ENCODE measurements around the gene EFCC1. TPM values are rescaled to one million over a fixed set of nuclear protein-coding genes. Genes with fewer than 3 reads are reported as not detected.
A peak's percentile ranks its signal among the peaks of the same experiment; 100 is the strongest.

The EFCC1 gene
- total RNA-seq, 4 donors from 2014 or later: 0.75 to 2.2 (median 1.7) TPM

- H3K9me3 ChIP-seq: no peaks in the 10 kb centered on the region
- no peaks in the 10 kb centered on the region for H3K36me3 ChIP-seq
- in situ Hi-C loops (cut with MboI; ENCODE audit: low pct_ligation_motif_present in 1 of 4, low pct_unique_long_range_greater_than_20kb in 1 of 4, low sequenced_read_pairs in 3 of 4) (no loop called here), intact Hi-C loops (cut with DNase I; ENCODE audit: low total_unique reads) (no loop called here)
- no peaks in the 10 kb centered on the region for H3K27me3 ChIP-seq
- H3K4me3 ChIP-seq: no peak overlapping the region
- WGBS, 2 donors (ENCODE audit: low coverage in 1 of 2): 80 to 90% methylated on average over 2 of the region's 2 CpGs
- no peak for DNase-seq
- H3K4me1 ChIP-seq: peaks cover 0 to 19% (median 14%) of the 10 kb centered on the region in 4 donors
- no peak for TF ChIP-seq POLR2AphosphoS5 (IDR thresholded peaks at IDR 0.05)
- TF ChIP-seq EP300 (IDR thresholded peaks at IDR 0.05; ENCODE audit: low read depth): no peak
- no peak for TF ChIP-seq POLR2A (IDR thresholded peaks at IDR 0.05)
- H3K27ac ChIP-seq: no peak overlapping the region
Observed at GRCh38 chr3:129009266-129009665, 8.2 kb downstream of the EFCC1 start.

GRCh38 chr3:129010310-129010956 is 9.3 kb downstream of the EFCC1 start:
- 67% methylated on average over 9 of the region's 9 CpGs; no CpG with 5 or more reads in 1 of the 2 donors for WGBS, 2 donors (ENCODE audit: low coverage in 1 of 2)
- in situ Hi-C loops (cut with MboI; ENCODE audit: low pct_ligation_motif_present in 1 of 4, low pct_unique_long_range_greater_than_20kb in 1 of 4, low sequenced_read_pairs in 3 of 4): no loop called here
- no peaks in the 10 kb centered on the region for H3K36me3 ChIP-seq

GRCh38 chr3:129013491-129013891 is 12.4 kb downstream of the EFCC1 start:
- 83% methylated on average over 3 of the region's 3 CpGs; no CpG with 5 or more reads in 1 of the 2 donors for WGBS, 2 donors (ENCODE audit: low coverage in 1 of 2)

More at GRCh38 chr3:129010310-129010956, 9.3 kb downstream of the EFCC1 start:
- Histone ChIP-seq H3K9me3 (no peaks in the 10 kb centered on the region), H3K27me3 (no peaks in the 10 kb centered on the region), H3K4me3 (no peak overlapping the region), H3K4me1 (peaks cover 0 to 14% (median 8%) of the 10 kb centered on the region in 4 donors), H3K27ac (peak overlapping the region in 1 of 4 donors; percentile 24)
- TF ChIP-seq EP300 (IDR thresholded peaks at IDR 0.05; ENCODE audit: low read depth) (no peak), POLR2A (IDR thresholded peaks at IDR 0.05) (no peak), CTCF (IDR thresholded peaks at IDR 0.05) (no peak), POLR2AphosphoS5 (IDR thresholded peaks at IDR 0.05) (no peak)
- intact Hi-C loops (cut with DNase I; ENCODE audit: low total_unique reads): no loop called here
- no peak for DNase-seq

GRCh38 chr3:129014148-129014547 is 13.0 kb downstream of the EFCC1 start:
- WGBS, 2 donors (ENCODE audit: low coverage in 1 of 2): 71% methylated on average over 13 of the region's 13 CpGs; no CpG with 5 or more reads in 1 of the 2 donors
- peaks cover 8 to 32% (median 26%) of the 10 kb centered on the region in 4 donors for H3K4me1 ChIP-seq
- in situ Hi-C loops (cut with MboI; ENCODE audit: low pct_ligation_motif_present in 1 of 4, low pct_unique_long_range_greater_than_20kb in 1 of 4, low sequenced_read_pairs in 3 of 4) (no loop called here), intact Hi-C loops (cut with DNase I; ENCODE audit: low total_unique reads) (no loop called here)
- no peaks in the 10 kb centered on the region for H3K36me3 ChIP-seq
- DNase-seq: no peak
- TF ChIP-seq CTCF (IDR thresholded peaks at IDR 0.05) (no peak), POLR2A (IDR thresholded peaks at IDR 0.05) (no peak), EP300 (IDR thresholded peaks at IDR 0.05; ENCODE audit: low read depth) (no peak), POLR2AphosphoS5 (IDR thresholded peaks at IDR 0.05) (no peak)
- no peaks in the 10 kb centered on the region for H3K27me3 ChIP-seq
- H3K9me3 ChIP-seq: no peaks in the 10 kb centered on the region
- H3K4me3 ChIP-seq: no peak overlapping the region
- peak overlapping the region; percentile 44 to 82 (median 70) for H3K27ac ChIP-seq

More at GRCh38 chr3:129013491-129013891, 12.4 kb downstream of the EFCC1 start:
- no peaks in the 10 kb centered on the region for H3K36me3 ChIP-seq
- H3K27me3 ChIP-seq: no peaks in the 10 kb centered on the region
- intact Hi-C loops (cut with DNase I; ENCODE audit: low total_unique reads): no loop called here
- peaks cover 8 to 32% (median 26%) of the 10 kb centered on the region in 4 donors for H3K4me1 ChIP-seq
- in situ Hi-C loops (cut with MboI; ENCODE audit: low pct_ligation_motif_present in 1 of 4, low pct_unique_long_range_greater_than_20kb in 1 of 4, low sequenced_read_pairs in 3 of 4): no loop called here
- no peak for DNase-seq
- peak overlapping the region in 3 of 4 donors; percentile 44 to 78 (median 62) for H3K27ac ChIP-seq
- H3K9me3 ChIP-seq: no peaks in the 10 kb centered on the region
- TF ChIP-seq EP300 (IDR thresholded peaks at IDR 0.05; ENCODE audit: low read depth) (no peak), POLR2A (IDR thresholded peaks at IDR 0.05) (no peak), CTCF (IDR thresholded peaks at IDR 0.05) (no peak), POLR2AphosphoS5 (IDR thresholded peaks at IDR 0.05) (no peak)
- H3K4me3 ChIP-seq: no peak overlapping the region

Measured in transverse colon (tissue), 4 donors.